GM08714 (cell line): ENCODE results near the gene DNALI1.

Source experiments
- H3K4me3 ChIP-seq: fragments of 200-500 bp; sonication (Bioruptor generic); 2 replicates; pipeline ENCODE4 v1.5.1; 2014; ENCODE audit warnings: mild to moderate bottlenecking, low read length, inconsistent platforms
- ZNF274 ChIP-seq: IDR thresholded peaks from 2 replicates; pipeline ENCODE4 v1.6.1; 2012; ENCODE audit warnings: mild to moderate bottlenecking, low read depth, low read length

DNALI1 gene

DNA sequence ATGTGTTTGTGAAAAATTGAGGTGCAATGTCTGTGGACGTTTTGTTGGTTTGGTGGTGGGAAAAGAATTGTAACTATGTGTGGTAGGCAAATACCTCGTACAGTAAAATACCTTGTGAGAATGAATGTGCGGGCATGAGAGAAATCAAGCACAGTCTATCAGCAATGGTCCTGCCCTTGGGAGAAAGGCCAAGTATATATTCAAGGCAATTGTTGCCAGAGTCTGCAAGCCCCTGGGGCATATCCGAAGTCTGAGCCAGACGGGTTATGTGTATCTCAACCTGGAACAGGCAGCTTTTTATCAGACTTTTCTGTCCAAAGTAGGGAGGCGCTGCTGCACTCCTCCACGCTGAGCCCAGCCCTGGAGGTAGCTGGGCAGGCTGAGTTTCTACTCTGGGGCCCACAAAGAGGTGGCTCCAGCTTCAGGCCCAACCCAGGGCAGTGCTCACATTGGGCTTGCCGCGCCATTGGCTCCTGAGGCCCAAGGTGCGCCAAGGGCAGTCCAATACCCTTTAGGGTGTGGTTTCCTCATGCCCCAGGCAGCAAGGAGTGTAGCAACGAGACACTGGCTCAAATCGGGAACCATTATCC, 48.4 kb downstream of the DNALI1 start:
- H3K4me3 ChIP-seq: no peak overlapping the region
- no peak for TF ChIP-seq ZNF274

DNA sequence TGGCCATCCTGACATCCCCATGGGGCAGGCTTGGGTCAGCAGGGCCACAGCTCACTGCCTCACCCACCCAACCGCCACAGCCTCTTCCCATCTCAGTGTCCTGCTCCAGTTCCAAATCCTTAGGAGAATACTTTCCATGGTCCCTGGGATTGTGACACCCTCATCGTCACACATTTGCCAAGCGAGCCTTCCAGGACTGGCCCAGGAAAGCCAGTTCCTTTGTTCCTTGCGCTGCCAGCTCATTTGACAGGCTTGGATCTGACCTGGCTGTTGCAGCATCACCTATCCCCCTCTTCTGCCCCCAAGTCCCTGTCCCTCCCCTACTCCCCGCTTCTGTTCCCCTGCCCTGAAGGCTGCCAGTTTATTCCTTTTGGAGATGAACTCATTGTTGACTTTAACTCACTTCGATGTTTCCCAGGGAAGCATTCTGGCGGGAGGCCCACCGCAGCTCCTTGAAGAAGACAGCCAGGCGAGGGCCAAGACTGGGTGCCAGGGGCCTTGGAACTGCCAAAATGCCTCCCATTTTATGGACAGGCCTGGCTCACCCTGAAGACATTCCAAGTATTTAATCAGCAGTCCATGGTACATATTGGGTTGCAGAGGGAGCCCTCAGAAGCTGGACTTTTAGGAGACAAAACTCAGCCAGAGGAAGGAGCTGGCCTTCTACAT, 49.2 kb downstream of the DNALI1 start:
- TF ChIP-seq ZNF274: no peak
- H3K4me3 ChIP-seq: no peak overlapping the region

- TF ChIP-seq ZNF274: no peak
- no peak overlapping the region for H3K4me3 ChIP-seq
Observed at GRCh38 chr1:37606481-37607263, 49.9 kb downstream of the DNALI1 start.

- TF ChIP-seq ZNF274: no peak
- no peak overlapping the region for H3K4me3 ChIP-seq
Observed at GRCh38 chr1:37609002-37609401, 52.3 kb downstream of the DNALI1 start.

- no peak for TF ChIP-seq ZNF274
- H3K4me3 ChIP-seq: no peak overlapping the region
Observed at GRCh38 chr1:37609994-37610393, 53.3 kb downstream of the DNALI1 start.

DNA sequence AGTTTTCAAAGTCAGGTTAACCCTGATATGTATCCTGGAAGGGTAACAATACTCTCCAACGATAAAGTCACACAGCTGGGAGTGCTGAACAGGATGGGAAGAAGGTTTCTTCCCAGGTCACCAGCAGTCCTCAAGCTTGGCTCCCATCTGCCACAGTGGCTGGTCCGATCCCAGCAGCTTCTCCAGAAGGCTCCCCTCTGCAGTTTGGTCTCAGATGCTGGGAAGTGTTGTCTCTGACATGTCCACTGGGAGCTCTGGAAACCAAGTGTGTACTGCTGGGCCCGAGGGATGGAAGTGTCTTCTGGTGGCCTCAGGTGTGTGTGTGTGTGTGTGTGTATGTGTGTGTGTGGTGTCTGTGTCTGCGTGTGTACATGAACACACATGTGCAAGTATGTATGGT, 55.4 kb downstream of the DNALI1 start:
- TF ChIP-seq ZNF274: no peak
- H3K4me3 ChIP-seq: no peak overlapping the region

DNA sequence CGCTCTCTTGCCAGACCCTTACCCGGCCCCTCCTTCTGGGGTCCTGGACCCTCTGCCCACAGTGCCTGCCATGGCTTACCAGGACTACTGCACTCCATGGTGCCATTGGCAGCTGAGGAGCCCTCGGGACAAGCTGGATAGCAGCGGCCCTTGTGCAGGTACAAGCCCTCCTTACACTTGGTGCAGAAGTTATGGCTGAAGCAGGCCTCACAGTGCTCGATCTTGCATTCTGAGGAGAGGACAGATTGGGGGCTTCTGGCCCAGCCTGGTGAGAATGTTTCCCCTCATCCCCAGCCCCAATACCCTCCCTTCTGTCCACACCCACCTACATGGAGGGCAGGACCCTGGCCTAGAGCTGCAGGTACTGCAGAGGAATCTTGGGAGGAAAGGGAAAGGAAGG, 57.4 kb downstream of the DNALI1 start:
- no peak overlapping the region for H3K4me3 ChIP-seq
- no peak for TF ChIP-seq ZNF274

DNA sequence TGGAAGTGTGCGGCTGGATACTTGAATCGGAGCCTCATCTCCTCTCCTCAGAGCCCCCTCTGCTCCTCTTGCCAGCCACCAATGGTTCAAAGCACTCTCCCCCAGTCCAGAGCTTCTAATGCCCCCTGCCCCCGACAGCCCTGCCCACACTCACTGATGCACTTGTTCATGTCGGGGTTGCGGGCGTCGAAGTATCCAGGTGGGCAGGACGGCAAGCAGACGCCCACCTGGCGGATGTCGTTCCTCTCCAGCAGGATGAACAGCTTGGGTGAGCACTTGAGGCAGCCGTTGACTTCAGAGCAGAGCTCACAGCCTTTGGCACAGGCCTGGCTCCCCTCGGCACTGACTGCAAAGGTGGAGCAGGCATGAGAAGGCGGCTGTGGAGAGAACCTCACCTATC, 59.6 kb downstream of the DNALI1 start:
- no peak for TF ChIP-seq ZNF274
- no peak overlapping the region for H3K4me3 ChIP-seq
